ENCODE results near the gene CCM2. TPM values are rescaled to one million over a fixed set of nuclear protein-coding genes. Genes with fewer than 3 reads are reported as not detected.

The CCM2 gene
- polyA plus RNA-seq, 2 of the 4 experiments (the other 2 are of a cell fraction), result 18.9 to 34.6 TPM

DNA sequence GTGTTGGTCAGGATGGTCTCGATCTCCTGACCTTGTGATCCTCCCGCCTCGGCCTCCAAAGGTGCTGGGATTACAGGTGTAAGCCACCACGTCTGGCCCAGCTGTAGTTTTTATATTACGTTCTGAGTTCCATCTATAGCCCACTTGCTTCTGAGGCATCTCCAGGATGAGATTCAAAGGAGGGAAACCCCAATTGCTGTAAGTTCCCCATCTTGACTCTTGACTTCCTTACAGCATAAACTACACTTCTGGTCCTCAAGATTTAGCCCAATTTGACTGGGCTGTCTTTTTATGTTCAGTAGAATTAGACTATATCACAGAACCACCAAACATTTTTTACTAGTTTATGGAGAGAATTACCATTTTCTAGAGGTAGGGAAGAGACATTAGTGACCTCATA lies 44.3 kb downstream of the CCM2 start:
- H3K4me2 ChIP-seq, result no peak overlapping the region
- ChIA-PET CTCF (interaction anchor here (0.6 kb wide), 1 partner anchor 33 kb away, joined by 3 read pairs; no protein-coding TSS in a partner anchor), POLR2A (no interaction called here)
- no peak overlapping the region for H3K27ac ChIP-seq
- no peak overlapping the region for H3K4me3 ChIP-seq
- DNase-seq (ENCODE audit: low read depth in 1 of 2, low spot score in 1 of 2) (no peak), FAIRE-seq (no peak), ATAC-seq (no peak)
- TF ChIP-seq HEYL (CRISPR knock-in tag; IDR thresholded peaks at IDR 0.05) (no peak), CBX2 (IDR thresholded peaks at IDR 0.05; ENCODE audit: borderline replicate concordance, low read depth) (no peak), JUN (IDR thresholded peaks at IDR 0.05) (no peak), ZC3H11A (IDR thresholded peaks at IDR 0.05) (no peak)
- no peaks in the 10 kb centered on the region for H3K4me1 ChIP-seq
- WGBS (ENCODE audit: missing lambda C conversion rate), result 79% methylated on average over 5 of the region's 5 CpGs
- no peaks in the 10 kb centered on the region for H3K9me3 ChIP-seq

DNA sequence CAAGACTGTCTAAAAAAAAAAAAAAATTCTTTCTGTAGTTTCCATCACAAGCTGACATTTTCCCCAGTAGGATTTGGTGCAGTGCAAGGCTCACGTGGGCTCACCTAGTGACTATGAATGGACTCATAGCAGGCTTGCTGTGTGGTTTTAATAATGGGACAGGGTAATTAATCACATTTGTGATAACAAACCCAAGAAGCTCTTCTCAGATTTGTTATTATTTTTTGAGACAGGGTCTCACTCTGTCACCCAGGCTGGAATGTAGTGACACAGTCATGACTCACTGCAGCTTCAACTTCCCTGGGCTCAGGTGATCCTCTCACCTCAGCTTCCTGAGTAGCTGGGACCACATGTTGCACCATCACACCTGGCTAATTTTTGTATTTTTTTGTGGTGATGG lies 48.7 kb downstream of the CCM2 start:
- no peak for DNase-seq (ENCODE audit: low read depth in 1 of 2, low spot score in 1 of 2)
- no peak overlapping the region for H3K4me2 ChIP-seq
- ChIA-PET POLR2A (no interaction called here), CTCF (interaction anchor here (1.5 kb wide), 1 partner anchor 20 kb away, joined by 4 read pairs; no protein-coding TSS in a partner anchor)
- H3K9me3 ChIP-seq, result no peaks in the 10 kb centered on the region
- H3K27ac ChIP-seq, result no peak overlapping the region
- TF ChIP-seq KDM5A (IDR thresholded peaks at IDR 0.05) (no peak), TFCP2L1 (CRISPR knock-in tag; IDR thresholded peaks at IDR 0.05) (no peak)
- no peak for ATAC-seq
- H3K4me1 ChIP-seq, result no peaks in the 10 kb centered on the region
- WGBS (ENCODE audit: missing lambda C conversion rate), result 97% methylated on average over 1 of the region's 1 CpG
- FAIRE-seq, result no peak
- H3K4me3 ChIP-seq, result no peak overlapping the region

DNA sequence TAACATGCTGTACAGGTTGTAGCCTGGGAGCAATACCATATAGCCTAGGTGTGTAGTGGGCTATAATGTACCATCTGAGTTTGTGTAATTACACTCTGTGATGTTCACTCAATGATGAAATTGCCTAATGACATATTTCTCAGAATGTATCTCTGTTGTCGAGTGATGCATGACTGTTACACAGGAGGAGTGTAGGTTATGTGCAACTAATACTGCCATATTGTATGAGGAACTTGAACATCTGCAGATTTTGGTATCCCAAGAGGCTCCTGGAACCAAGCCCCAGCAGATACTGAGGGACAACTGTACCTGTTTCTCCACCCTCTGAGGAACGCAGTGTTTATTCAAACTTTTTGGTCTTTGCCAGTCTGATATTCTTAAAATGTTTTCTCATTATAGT lies 50.2 kb downstream of the CCM2 start:
- Histone ChIP-seq H3K27ac (no peak overlapping the region), H3K9me3 (no peaks in the 10 kb centered on the region), H3K4me1 (no peaks in the 10 kb centered on the region), H3K4me2 (no peak overlapping the region), H3K4me3 (no peak overlapping the region)
- POLR2A ChIA-PET, result no interaction called here
- 66% methylated on average over 2 of the region's 2 CpGs for WGBS (ENCODE audit: missing lambda C conversion rate)
- no peak for ATAC-seq
- CTCF ChIA-PET, result no interaction called here
- no peak for DNase-seq (ENCODE audit: low read depth in 1 of 2, low spot score in 1 of 2)
- FAIRE-seq, result no peak
- TF ChIP-seq, protein P1, sequence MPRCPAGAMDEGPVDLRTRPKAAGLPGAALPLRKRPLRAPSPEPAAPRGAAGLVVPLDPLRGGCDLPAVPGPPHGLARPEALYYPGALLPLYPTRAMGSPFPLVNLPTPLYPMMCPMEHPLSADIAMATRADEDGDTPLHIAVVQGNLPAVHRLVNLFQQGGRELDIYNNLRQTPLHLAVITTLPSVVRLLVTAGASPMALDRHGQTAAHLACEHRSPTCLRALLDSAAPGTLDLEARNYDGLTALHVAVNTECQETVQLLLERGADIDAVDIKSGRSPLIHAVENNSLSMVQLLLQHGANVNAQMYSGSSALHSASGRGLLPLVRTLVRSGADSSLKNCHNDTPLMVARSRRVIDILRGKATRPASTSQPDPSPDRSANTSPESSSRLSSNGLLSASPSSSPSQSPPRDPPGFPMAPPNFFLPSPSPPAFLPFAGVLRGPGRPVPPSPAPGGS (IDR thresholded peaks at IDR 0.05), result no peak
- TF ChIP-seq ZNF302 (CRISPR knock-in tag; IDR thresholded peaks at IDR 0.05) (no peak), NR3C1 (IDR thresholded peaks at IDR 0.05) (no peak), RAD21 (conservative IDR thresholded peaks at IDR 0.05 in 1 of 2, IDR thresholded peaks at IDR 0.05 in 1 of 2) (no peak), CBX2 (IDR thresholded peaks at IDR 0.05; ENCODE audit: borderline replicate concordance, low read depth) (no peak), MAFK (IDR thresholded peaks at IDR 0.05; ENCODE audit: partially characterized antibody) (no peak), KDM1A (IDR thresholded peaks at IDR 0.05; ENCODE audit: low read depth) (no peak), HOXA7 (CRISPR knock-in tag; IDR thresholded peaks at IDR 0.05) (no peak), REST (IDR thresholded peaks at IDR 0.05) (no peak), SMC3 (IDR thresholded peaks at IDR 0.05) (no peak), RCOR1 (IDR thresholded peaks at IDR 0.05; ENCODE audit: low read depth, low read length) (no peak), FOSL2 (IDR thresholded peaks at IDR 0.05) (no peak), FOSL2 (CRISPR knock-in tag; IDR thresholded peaks at IDR 0.05) (no peak), RFX5 (IDR thresholded peaks at IDR 0.05) (no peak), POLR2A (IDR thresholded peaks at IDR 0.05; ENCODE audit: low read length) (no peak), CEBPB (IDR thresholded peaks at IDR 0.05) (no peak)

Measured in A549 (cell line).